ENCODE results near the gene IRF3. TPM values are rescaled to one million over a fixed set of nuclear protein-coding genes. Genes with fewer than 3 reads are reported as not detected.

The IRF3 gene
- total and polyA plus RNA-seq, 10 of the 15 experiments (the other 5 are each of a cell fraction or from before 2014, with no cell fraction given) = 5.5 to 110 (median 63.4) TPM

- Histone ChIP-seq H3K4me3 (no peak overlapping the region), H3K36me3 (ENCODE audit: control insufficient read depth in 2 of 2, insufficient read depth in 2 of 2, low read length in 1 of 2) (peaks cover 0 to 5% of the 10 kb centered on the region in 2 experiments; a peak in 3 of 4 replicates), H3K27ac (ENCODE audit: control insufficient read depth, insufficient read depth) (no peak overlapping the region), H3K9ac (ENCODE audit: control insufficient read depth, insufficient read depth, low read length) (no peak overlapping the region), H3K4me2 (ENCODE audit: control insufficient read depth, insufficient read depth) (no peak overlapping the region), H3K4me1 (ENCODE audit: control insufficient read depth, insufficient read depth, low read length) (peaks cover 12% of the 10 kb centered on the region), H3K79me2 (ENCODE audit: control insufficient read depth, insufficient read depth, low read length) (peaks cover 32% of the 10 kb centered on the region), H2AFZ (ENCODE audit: control insufficient read depth, low read depth, low read length) (no peak overlapping the region), H4K20me1 (ENCODE audit: control insufficient read depth, insufficient read depth) (no peaks in the 10 kb centered on the region), H3K27me3 (replicated peaks in 1 of 2; ENCODE audit: control insufficient read depth in 2 of 2, insufficient read depth in 2 of 2, low read length in 1 of 2) (no peaks in the 10 kb centered on the region), H3K9me3 (replicated peaks; ENCODE audit: control insufficient read depth, insufficient read depth, low read length) (no peaks in the 10 kb centered on the region)
- no peak for TF ChIP-seq EED (IDR thresholded peaks at IDR 0.05; ENCODE audit: low read depth)
- no peak for TF ChIP-seq ZZZ3 (IDR thresholded peaks at IDR 0.05; ENCODE audit: control insufficient read depth, insufficient read length, low read depth)
- TF ChIP-seq RCOR1 (conservative IDR thresholded peaks at IDR 0.05; ENCODE audit: low read depth, low read length) = no peak
- TF ChIP-seq MLLT1 (IDR thresholded peaks at IDR 0.05) = no peak
- no peak for TF ChIP-seq BACH1 (IDR thresholded peaks at IDR 0.05; ENCODE audit: borderline replicate concordance)
- TF ChIP-seq TBL1XR1 (IDR thresholded peaks at IDR 0.05; ENCODE audit: low read depth, low read length) = no peak
- RAD21 ChIA-PET (ENCODE audit: unreplicated experiment) = no interaction called here
- in situ Hi-C loops (cut with MboI) (no loop called here), intact Hi-C loops (cut with micrococcal nuclease; ENCODE audit: unreplicated experiment) (no loop called here)
- DNase-seq (ENCODE audit: low read depth, low spot score) (no peak), ATAC-seq (no peak), FAIRE-seq (no peak)
- whole genome bisulfite sequencing (ENCODE audit: insufficient coverage, insufficient replicate concordance, low lambda C conversion rate, missing lambda C conversion rate) = 93% methylated on average over 12 of the region's 13 CpGs
- POLR2A ChIA-PET = interaction anchor here (6.5 kb wide), 1 partner anchor 30 kb away, joined by 200 read pairs; the partner anchor contains the start of gene PRMT1
- SMC1A ChIA-PET (ENCODE audit: uncharacterized antibody, unreplicated experiment) = no interaction called here
- CTCF ChIA-PET = no interaction called here
- no TSS peak for BruUV-seq (replicated peaks)
These were observed 19.7 kb downstream of the IRF3 start for GRCh38 chr19:49645995-49646394.

- ChIA-PET POLR2A (interaction anchor here (0.6 to 6.5 kb wide), 2 partner anchors 30 to 166 kb away, joined by 3 to 200 read pairs; partner anchors contain the start of gene PRMT1), CTCF (no interaction called here)
- peaks cover 36% of the 10 kb centered on the region for H3K79me2 ChIP-seq (ENCODE audit: control insufficient read depth, insufficient read depth, low read length)
- TF ChIP-seq BCLAF1 (IDR thresholded peaks at IDR 0.05) (no peak), RCOR1 (conservative IDR thresholded peaks at IDR 0.05; ENCODE audit: low read depth, low read length) (no peak), NRF1 (conservative IDR thresholded peaks at IDR 0.05; ENCODE audit: low read depth, low read length) (no peak), PRDM15 (CRISPR knock-in tag; IDR thresholded peaks at IDR 0.05) (no peak)
These were observed 20.1 kb downstream of the IRF3 start for GRCh38 chr19:49645592-49645991.

More at GRCh38 chr19:49645592-49645991, 20.1 kb downstream of the IRF3 start:
- H3K9ac ChIP-seq (ENCODE audit: control insufficient read depth, insufficient read depth, low read length) = no peak overlapping the region
- H3K27me3 ChIP-seq (replicated peaks in 1 of 2; ENCODE audit: control insufficient read depth in 2 of 2, insufficient read depth in 2 of 2, low read length in 1 of 2) = no peaks in the 10 kb centered on the region
- ChIA-PET RAD21 (ENCODE audit: unreplicated experiment) (no interaction called here), SMC1A (ENCODE audit: uncharacterized antibody, unreplicated experiment) (no interaction called here)
- no peak overlapping the region for H3K27ac ChIP-seq (ENCODE audit: control insufficient read depth, insufficient read depth)
- no peak overlapping the region for H3K4me2 ChIP-seq (ENCODE audit: control insufficient read depth, insufficient read depth)
- H4K20me1 ChIP-seq (ENCODE audit: control insufficient read depth, insufficient read depth) = no peaks in the 10 kb centered on the region
- H3K4me1 ChIP-seq (ENCODE audit: control insufficient read depth, insufficient read depth, low read length) = peaks cover 12% of the 10 kb centered on the region
- H3K4me3 ChIP-seq = no peak overlapping the region
- H3K36me3 ChIP-seq (ENCODE audit: control insufficient read depth in 2 of 2, insufficient read depth in 2 of 2, low read length in 1 of 2) = peaks cover 0 to 5% of the 10 kb centered on the region in 2 experiments; a peak in 3 of 4 replicates
- WGBS (ENCODE audit: insufficient coverage, insufficient replicate concordance, low lambda C conversion rate, missing lambda C conversion rate) = 93% methylated on average over 11 of the region's 11 CpGs
- in situ Hi-C loops (cut with MboI) = no loop called here
- no TSS peak for BruUV-seq (replicated peaks)
- H3K9me3 ChIP-seq (replicated peaks; ENCODE audit: control insufficient read depth, insufficient read depth, low read length) = no peaks in the 10 kb centered on the region
- intact Hi-C loops (cut with micrococcal nuclease; ENCODE audit: unreplicated experiment) = no loop called here
- H2AFZ ChIP-seq (ENCODE audit: control insufficient read depth, low read depth, low read length) = no peak overlapping the region
- DNase-seq (ENCODE audit: low read depth, low spot score) = no peak
- ATAC-seq = no peak
- no peak for FAIRE-seq
